Skeletal muscle satellite cell (primary cell): Measurements from ENCODE around the gene MN1.
A peak's percentile ranks its signal among the peaks of the same experiment; 100 is the strongest.

Source experiments
- H3K27me3 ChIP-seq: 2 replicates; pipeline ENCODE4 v1.7.0; 2013; ENCODE audit warnings: low read length; ENCODE audit not compliant: control insufficient read depth, insufficient read depth
- H3K36me3 ChIP-seq: 2 replicates; pipeline ENCODE4 v1.7.0; 2013; ENCODE audit warnings: mild to moderate bottlenecking, control low read depth, low read length; ENCODE audit not compliant: insufficient read depth
- H3K4me1 ChIP-seq: 2 replicates; pipeline ENCODE4 v1.7.0; 2013; ENCODE audit warnings: low read length; ENCODE audit not compliant: control insufficient read depth, insufficient read depth
- H3K4me2 ChIP-seq: 2 replicates; pipeline ENCODE4 v1.7.0; 2013; ENCODE audit warnings: mild to moderate bottlenecking, low read length
- H3K4me3 ChIP-seq: 2 replicates; pipeline ENCODE4 v1.7.0; 2013; ENCODE audit warnings: low read length
- H3K9ac ChIP-seq: 2 replicates; pipeline ENCODE4 v1.7.0; 2013; ENCODE audit warnings: mild to moderate bottlenecking, low read depth, low read length, moderate library complexity
- H3K9me3 ChIP-seq: replicated peaks from 2 replicates; pipeline ENCODE4 v1.7.0; 2013; ENCODE audit warnings: mild to moderate bottlenecking, control low read depth, low read length

Gene MN1

DNA sequence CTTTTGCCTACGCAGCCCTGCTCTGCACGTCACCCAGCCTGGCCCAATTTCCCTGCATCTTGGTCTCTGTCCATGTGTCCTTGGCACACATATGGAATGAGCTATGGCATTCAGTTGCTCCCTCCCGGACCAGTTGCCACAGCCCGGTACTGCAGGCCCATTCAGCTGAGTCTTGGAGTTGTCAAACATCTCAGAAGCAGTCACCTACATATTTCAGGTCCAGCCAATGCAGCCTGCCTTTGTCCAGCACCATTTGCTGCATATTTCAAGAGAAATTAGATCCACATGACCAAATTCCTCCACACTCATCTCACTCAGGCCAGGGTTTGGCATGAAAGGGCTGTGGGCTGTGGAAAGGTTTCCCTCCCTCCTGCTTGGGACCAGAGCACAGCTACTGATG lies 76.8 kb downstream of the MN1 start:
- Histone ChIP-seq H3K4me1 (peaks cover 12% of the 10 kb centered on the region), H3K9me3 (no peaks in the 10 kb centered on the region), H3K36me3 (no peaks in the 10 kb centered on the region), H3K9ac (no peak overlapping the region), H3K4me3 (no peak overlapping the region), H3K4me2 (no peak overlapping the region), H3K27me3 (peaks cover 4% of the 10 kb centered on the region)

- Histone ChIP-seq H3K4me2 (no peak overlapping the region), H3K36me3 (no peaks in the 10 kb centered on the region), H3K27me3 (peaks cover 4% of the 10 kb centered on the region), H3K9me3 (no peaks in the 10 kb centered on the region), H3K4me3 (no peak overlapping the region), H3K9ac (no peak overlapping the region), H3K4me1 (peaks cover 12% of the 10 kb centered on the region)
Measured at GRCh38 chr22:27724157-27724556, 77.4 kb downstream of the MN1 start.

DNA sequence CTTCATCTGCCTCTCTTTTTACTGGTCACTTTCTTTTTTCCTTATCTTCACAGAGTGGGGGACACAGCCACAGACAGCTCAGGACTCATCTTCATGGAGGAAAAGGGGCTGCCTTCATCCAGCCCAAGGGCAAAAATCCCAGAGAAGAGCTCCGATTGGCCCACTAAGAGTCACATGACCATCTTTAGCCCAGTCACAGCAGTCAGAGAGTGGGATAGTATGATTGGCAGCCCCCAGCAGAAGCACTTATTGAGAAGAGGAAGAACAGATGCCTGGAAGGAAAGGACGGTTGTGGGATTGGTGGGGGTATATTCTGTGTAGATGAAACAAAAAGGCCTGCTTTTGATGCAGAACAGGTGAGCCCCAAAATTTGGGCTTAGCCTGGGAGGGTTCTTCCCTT lies 77.8 kb downstream of the MN1 start:
- Histone ChIP-seq H3K27me3 (peaks cover 1% of the 10 kb centered on the region), H3K4me2 (no peak overlapping the region), H3K4me3 (no peak overlapping the region), H3K9me3 (no peaks in the 10 kb centered on the region), H3K36me3 (no peaks in the 10 kb centered on the region), H3K9ac (no peak overlapping the region), H3K4me1 (peaks cover 13% of the 10 kb centered on the region)

GRCh38 chr22:27723158-27723557 lies 78.4 kb downstream of the MN1 start:
- Histone ChIP-seq H3K4me1 (peaks cover 18% of the 10 kb centered on the region), H3K36me3 (no peaks in the 10 kb centered on the region), H3K9ac (no peak overlapping the region), H3K4me3 (no peak overlapping the region), H3K27me3 (no peaks in the 10 kb centered on the region), H3K9me3 (no peaks in the 10 kb centered on the region), H3K4me2 (no peak overlapping the region)

GRCh38 chr22:27720860-27721259 lies 80.7 kb downstream of the MN1 start:
- no peaks in the 10 kb centered on the region for H3K36me3 ChIP-seq
- no peaks in the 10 kb centered on the region for H3K9me3 ChIP-seq
- no peaks in the 10 kb centered on the region for H3K27me3 ChIP-seq
- H3K4me3 ChIP-seq: no peak overlapping the region
- peaks cover 12% of the 10 kb centered on the region for H3K4me1 ChIP-seq
- no peak overlapping the region for H3K9ac ChIP-seq
- no peak overlapping the region for H3K4me2 ChIP-seq

GRCh38 chr22:27719535-27720227 lies 81.9 kb downstream of the MN1 start:
- H3K36me3 ChIP-seq: no peaks in the 10 kb centered on the region
- H3K9ac ChIP-seq: no peak overlapping the region
- no peaks in the 10 kb centered on the region for H3K9me3 ChIP-seq
- H3K4me1 ChIP-seq: peaks cover 12% of the 10 kb centered on the region
- H3K4me2 ChIP-seq: no peak overlapping the region
- H3K27me3 ChIP-seq: no peaks in the 10 kb centered on the region
- H3K4me3 ChIP-seq: no peak overlapping the region

DNA sequence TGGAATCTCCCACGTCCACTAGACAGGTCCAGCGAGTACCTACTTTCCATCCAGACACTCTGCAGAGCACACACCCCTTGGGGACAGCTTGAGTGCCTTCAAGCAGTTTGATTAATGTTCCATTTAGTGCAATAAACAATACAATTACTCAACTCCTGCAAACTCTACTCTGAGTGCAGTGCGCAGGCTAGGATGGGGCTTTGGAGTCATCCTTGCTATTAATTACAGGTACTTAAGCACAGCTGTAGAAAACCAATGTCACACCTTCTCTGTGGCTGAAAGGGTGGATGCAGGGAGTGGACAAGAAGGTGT lies 82.6 kb downstream of the MN1 start:
- Histone ChIP-seq H3K9me3 (no peaks in the 10 kb centered on the region), H3K4me1 (peaks cover 12% of the 10 kb centered on the region), H3K4me3 (no peak overlapping the region), H3K4me2 (no peak overlapping the region), H3K27me3 (no peaks in the 10 kb centered on the region), H3K9ac (no peak overlapping the region), H3K36me3 (no peaks in the 10 kb centered on the region)

- H3K36me3 ChIP-seq: no peaks in the 10 kb centered on the region
- H3K4me3 ChIP-seq: peak overlapping the region; percentile 56
- no peaks in the 10 kb centered on the region for H3K9me3 ChIP-seq
- no peaks in the 10 kb centered on the region for H3K27me3 ChIP-seq
- peaks cover 12% of the 10 kb centered on the region for H3K4me1 ChIP-seq
- peak overlapping the region; percentile 57 for H3K9ac ChIP-seq
- H3K4me2 ChIP-seq: peak overlapping the region; percentile 75
Measured at GRCh38 chr22:27718186-27719035, 83.1 kb downstream of the MN1 start.

DNA sequence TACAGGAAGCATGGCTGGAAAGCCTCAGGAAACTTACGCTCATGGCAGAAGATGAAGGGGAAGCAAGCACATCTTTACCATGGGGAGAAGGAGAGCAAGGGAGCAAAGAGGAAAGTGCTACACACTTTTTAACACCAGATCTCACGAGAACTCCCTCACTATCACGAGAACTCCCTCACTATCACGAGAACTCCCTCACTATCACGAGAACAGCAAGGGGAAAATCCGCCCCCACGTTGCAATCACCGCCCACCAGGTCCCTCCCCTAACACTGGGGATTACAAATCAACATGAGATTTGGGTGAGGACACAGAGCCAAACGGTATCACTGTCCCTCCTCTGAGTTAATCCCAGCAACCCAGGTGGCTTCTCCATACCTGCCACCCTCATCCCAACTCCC lies 84.5 kb downstream of the MN1 start:
- Histone ChIP-seq H3K9ac (no peak overlapping the region), H3K27me3 (no peaks in the 10 kb centered on the region), H3K4me1 (peaks cover 12% of the 10 kb centered on the region), H3K9me3 (no peaks in the 10 kb centered on the region), H3K4me3 (no peak overlapping the region), H3K4me2 (no peak overlapping the region), H3K36me3 (no peaks in the 10 kb centered on the region)

- peaks cover 12% of the 10 kb centered on the region for H3K4me1 ChIP-seq
- no peak overlapping the region for H3K9ac ChIP-seq
- H3K4me2 ChIP-seq: no peak overlapping the region
- H3K27me3 ChIP-seq: no peaks in the 10 kb centered on the region
- no peaks in the 10 kb centered on the region for H3K9me3 ChIP-seq
- H3K4me3 ChIP-seq: no peak overlapping the region
- no peaks in the 10 kb centered on the region for H3K36me3 ChIP-seq
Measured at GRCh38 chr22:27716074-27716473, 85.5 kb downstream of the MN1 start.

- H3K27me3 ChIP-seq: peaks cover 1% of the 10 kb centered on the region
- no peak overlapping the region for H3K9ac ChIP-seq
- H3K9me3 ChIP-seq: no peaks in the 10 kb centered on the region
- no peaks in the 10 kb centered on the region for H3K36me3 ChIP-seq
- no peak overlapping the region for H3K4me3 ChIP-seq
- H3K4me2 ChIP-seq: peak overlapping the region; percentile 18
- H3K4me1 ChIP-seq: peaks cover 12% of the 10 kb centered on the region
Measured at GRCh38 chr22:27715106-27715505, 86.5 kb downstream of the MN1 start.

- Histone ChIP-seq H3K4me2 (no peak overlapping the region), H3K36me3 (no peaks in the 10 kb centered on the region), H3K4me3 (no peak overlapping the region), H3K9me3 (no peaks in the 10 kb centered on the region), H3K27me3 (peaks cover 9% of the 10 kb centered on the region), H3K9ac (no peak overlapping the region), H3K4me1 (peaks cover 12% of the 10 kb centered on the region)
Measured at GRCh38 chr22:27714068-27714467, 87.5 kb downstream of the MN1 start.
